Small intestine (tissue), 7 donors: ENCODE measurements around the gene PARD6B. TPM values are rescaled to one million over a fixed set of nuclear protein-coding genes. Genes with fewer than 3 reads are reported as not detected.
"Not testable (repeated sequence)": the region's sequence is repeated elsewhere in the genome, so short reads cannot be mapped to it uniquely, and the experiment has no call there.

ENCODE experiments used
- DNase-seq, 2 donors: peaks; one replicate each; pipeline versions ENCODE4 v3.0.0 to v3.0.0-alpha.2; 2013
- FAIRE-seq: peaks from 2 replicates; lab custom pipeline; 2012; peaks lifted over from hg19 to GRCh38; lab: Jason Lieb, UNC
- H3K27ac ChIP-seq, 3 donors: one replicate each; pipeline ENCODE4 v1.5.1; 2013; ENCODE audit warnings: low read length in 2 of 3, mild to moderate bottlenecking in 2 of 3, control low read depth in 1 of 3, inconsistent platforms in 1 of 3, low read depth in 1 of 3, moderate library complexity in 1 of 3
- H3K27me3 ChIP-seq, 3 donors: one replicate each; pipeline ENCODE4 v1.6.1; 2013; ENCODE audit warnings: low read length in 3 of 3, inconsistent platforms in 1 of 3; ENCODE audit not compliant: control insufficient read depth in 3 of 3, insufficient read depth in 3 of 3
- H3K36me3 ChIP-seq, 3 donors: one replicate each; pipeline ENCODE4 v1.6.1; 2013; ENCODE audit warnings: low read length in 3 of 3, inconsistent platforms in 1 of 3, low read depth in 1 of 3, mild to moderate bottlenecking in 1 of 3, moderate library complexity in 1 of 3; ENCODE audit not compliant: control insufficient read depth in 3 of 3, insufficient read depth in 2 of 3
- H3K4me1 ChIP-seq, 3 donors: one replicate each; pipeline ENCODE4 v1.6.1; 2013; ENCODE audit warnings: low read length in 2 of 3, inconsistent platforms in 1 of 3, low read depth in 1 of 3, mild to moderate bottlenecking in 1 of 3, moderate library complexity in 1 of 3; ENCODE audit not compliant: control insufficient read depth in 3 of 3, insufficient read depth in 2 of 3
- H3K4me3 ChIP-seq, 3 donors: one replicate each; pipeline ENCODE4 v1.5.1; 2013; ENCODE audit warnings: low read length in 3 of 3, control low read depth in 1 of 3, inconsistent platforms in 1 of 3, low read depth in 1 of 3, mild to moderate bottlenecking in 1 of 3, moderate library complexity in 1 of 3
- H3K9me3 ChIP-seq, 2 donors: one replicate each; pipeline ENCODE4 v1.6.1; 2013; ENCODE audit warnings: low read depth in 1 of 2, low read length in 1 of 2; ENCODE audit not compliant: control insufficient read depth in 2 of 2, insufficient read depth in 1 of 2
- WGBS, 3 donors: extraction: QIAGEN DNeasy Blood & Tissue Kit; methylation state at CpG; one replicate each; pipeline ENCODE4 v1.1.7; 2013; 5-methylcytosine and 5-hydroxymethylcytosine counted together
- polyA plus RNA-seq, 4 donors: library from polyadenylated mRNA; stranded (reverse) in 3 of 4; unstranded in 1 of 4; fragments of 200-250 nt in 3 of 4; fragments of 120-200 nt in 1 of 4; gene quantifications; one replicate each; pipeline versions ENCODE4 v1.2.1 to v1.2.3, GENCODE V29; 2013
- donor health status: healthy with polysubstance abuse.
- donor health status: control.
- donor health status: control.
- donor health status: Bipolar disorder and iron deficiency.
- donor health status: healthy.

The PARD6B gene
- polyA plus RNA-seq, 4 donors: 2.4 to 14.3 (median 9.0) TPM

DNA sequence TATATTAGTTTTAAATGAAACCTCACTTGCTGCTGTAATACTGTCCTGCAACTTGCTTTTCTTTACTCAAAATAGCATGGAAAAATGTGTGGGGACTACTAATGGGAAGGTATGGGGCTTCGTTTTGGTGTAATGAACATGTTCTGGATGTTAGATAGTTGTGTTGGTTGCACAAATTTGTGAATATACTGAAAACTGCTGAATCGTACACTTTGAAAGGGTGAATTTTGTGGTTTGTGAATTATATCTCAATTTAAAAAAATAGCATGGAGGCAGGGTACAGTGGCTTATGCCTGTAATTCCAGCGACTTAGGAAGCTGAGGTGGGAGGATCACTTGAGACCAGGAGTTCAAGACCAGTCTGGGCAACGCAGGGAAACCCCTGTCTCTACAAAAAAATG, 65.8 kb downstream of the PARD6B start:
- H3K27me3 ChIP-seq: no peaks in the 10 kb centered on the region
- H3K27ac ChIP-seq: no peak overlapping the region
- H3K9me3 ChIP-seq: no peaks in the 10 kb centered on the region
- no peak overlapping the region for H3K4me3 ChIP-seq
- no peaks in the 10 kb centered on the region for H3K36me3 ChIP-seq
- peaks cover 0 to 6% (median 3%) of the 10 kb centered on the region in 3 donors for H3K4me1 ChIP-seq
- DNase-seq: no peak
- no peak for FAIRE-seq
- 92 to 93% (median 93%) methylated on average over 4 of the region's 4 CpGs for WGBS, 3 donors

DNA sequence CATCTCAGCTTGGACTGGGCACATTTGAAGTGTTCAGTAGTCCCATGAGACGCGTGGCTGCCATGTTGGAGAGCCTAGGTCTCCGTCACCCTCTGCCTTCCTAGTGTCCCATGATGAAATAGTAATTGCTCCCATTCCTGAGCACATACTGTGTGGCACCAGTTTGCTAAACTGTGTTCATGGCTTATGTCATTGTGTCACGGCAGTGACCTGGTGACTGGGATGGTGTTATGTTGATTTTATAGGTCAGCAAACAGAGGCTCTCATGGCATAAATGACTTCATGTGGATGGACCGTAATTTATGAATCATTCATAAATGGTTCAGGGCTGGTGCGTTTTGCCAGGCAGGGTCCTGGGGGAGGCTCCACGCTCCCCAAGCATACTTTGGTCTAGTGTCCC, 67.3 kb downstream of the PARD6B start:
- Histone ChIP-seq H3K4me1 (peaks cover 0 to 6% (median 3%) of the 10 kb centered on the region in 3 donors), H3K27me3 (no peaks in the 10 kb centered on the region), H3K27ac (no peak overlapping the region), H3K4me3 (no peak overlapping the region), H3K36me3 (no peaks in the 10 kb centered on the region), H3K9me3 (no peaks in the 10 kb centered on the region)
- FAIRE-seq (no peak), DNase-seq (no peak)
- WGBS, 3 donors: 84 to 93% (median 86%) methylated on average over 7 of the region's 7 CpGs

DNA sequence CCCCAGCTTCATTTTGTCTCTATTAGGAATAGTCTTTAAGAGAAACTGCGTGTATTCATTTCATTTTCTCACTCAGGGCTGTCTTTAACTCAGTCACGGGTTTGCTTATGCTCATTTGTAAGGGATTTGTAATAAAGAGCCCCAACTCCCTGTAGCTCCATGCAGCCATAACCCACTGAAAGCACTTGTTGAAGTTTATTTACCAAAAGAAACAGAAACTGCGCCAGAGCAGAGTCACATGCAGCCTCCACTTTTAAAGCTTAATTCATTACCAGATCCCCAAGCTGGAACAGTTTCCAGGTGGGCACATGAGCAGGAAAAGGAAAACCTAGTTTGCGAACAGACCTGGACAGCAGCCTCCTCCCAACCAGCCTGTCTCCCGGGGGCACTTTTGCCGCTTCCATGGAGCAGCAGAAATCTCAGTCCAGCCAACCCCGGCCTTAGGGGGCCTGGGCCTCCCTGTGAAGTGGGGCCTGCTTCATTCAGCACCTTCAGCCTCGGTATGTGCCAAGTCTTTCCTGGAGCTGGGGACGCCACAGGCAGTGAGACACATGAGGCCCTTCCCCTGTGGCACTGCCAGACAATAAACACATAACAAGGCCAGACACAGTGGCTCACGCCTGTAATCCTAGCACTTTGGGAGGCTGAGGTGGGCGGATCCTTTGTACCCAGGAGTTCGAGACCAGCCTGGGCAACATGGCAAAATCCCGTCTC, 68.0 kb downstream of the PARD6B start:
- no peak for FAIRE-seq
- 79 to 88% (median 83%) methylated on average over 13 of the region's 13 CpGs for WGBS, 3 donors

DNA sequence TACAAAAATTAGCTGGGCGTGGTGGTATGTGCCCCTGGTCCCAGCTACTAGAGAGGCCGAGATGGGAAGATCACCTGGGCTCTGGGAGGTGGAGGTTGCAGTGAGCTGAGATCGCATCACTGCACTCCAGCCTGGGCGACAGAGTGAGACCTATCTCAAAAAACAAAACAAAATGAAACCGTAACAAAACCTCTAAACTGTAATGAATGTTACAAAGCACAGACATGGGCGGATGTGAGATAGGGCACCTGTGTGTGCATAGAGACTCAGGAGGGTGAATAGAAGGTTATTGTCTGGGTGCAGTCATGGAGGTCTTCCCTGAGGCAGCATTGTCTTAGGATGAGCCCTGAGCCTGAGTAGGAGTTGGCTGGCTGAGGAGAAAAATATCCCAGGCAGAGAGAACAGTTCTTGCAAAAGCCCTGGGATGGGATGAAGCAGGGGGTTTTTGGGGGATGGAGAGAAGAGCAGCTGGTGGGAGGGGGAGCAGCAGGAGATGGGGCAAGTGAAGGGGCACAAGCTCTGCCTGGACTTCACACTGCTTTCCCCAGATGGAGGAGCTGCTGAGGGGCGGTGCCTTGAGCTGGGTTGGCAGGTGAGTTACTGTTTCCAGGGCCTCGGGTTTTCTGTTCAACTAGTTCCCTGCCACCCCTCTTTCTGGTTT, 68.6 kb downstream of the PARD6B start:
- Histone ChIP-seq H3K36me3 (no peaks in the 10 kb centered on the region), H3K9me3 (no peaks in the 10 kb centered on the region), H3K27me3 (no peaks in the 10 kb centered on the region), H3K4me1 (no peaks in the 10 kb centered on the region), H3K4me3 (no peak overlapping the region), H3K27ac (no peak overlapping the region)
- 83 to 87% (median 85%) methylated on average over 8 of the region's 8 CpGs for WGBS, 3 donors
- DNase-seq: no peak
- no peak for FAIRE-seq

More for the DNA sequence above, 68.0 kb downstream of the PARD6B start:
- Histone ChIP-seq H3K4me1 (peaks cover 0 to 2% (median 2%) of the 10 kb centered on the region in 3 donors), H3K36me3 (no peaks in the 10 kb centered on the region), H3K4me3 (no peak overlapping the region), H3K27me3 (no peaks in the 10 kb centered on the region), H3K27ac (no peak overlapping the region), H3K9me3 (no peaks in the 10 kb centered on the region)
- DNase-seq: no peak

DNA sequence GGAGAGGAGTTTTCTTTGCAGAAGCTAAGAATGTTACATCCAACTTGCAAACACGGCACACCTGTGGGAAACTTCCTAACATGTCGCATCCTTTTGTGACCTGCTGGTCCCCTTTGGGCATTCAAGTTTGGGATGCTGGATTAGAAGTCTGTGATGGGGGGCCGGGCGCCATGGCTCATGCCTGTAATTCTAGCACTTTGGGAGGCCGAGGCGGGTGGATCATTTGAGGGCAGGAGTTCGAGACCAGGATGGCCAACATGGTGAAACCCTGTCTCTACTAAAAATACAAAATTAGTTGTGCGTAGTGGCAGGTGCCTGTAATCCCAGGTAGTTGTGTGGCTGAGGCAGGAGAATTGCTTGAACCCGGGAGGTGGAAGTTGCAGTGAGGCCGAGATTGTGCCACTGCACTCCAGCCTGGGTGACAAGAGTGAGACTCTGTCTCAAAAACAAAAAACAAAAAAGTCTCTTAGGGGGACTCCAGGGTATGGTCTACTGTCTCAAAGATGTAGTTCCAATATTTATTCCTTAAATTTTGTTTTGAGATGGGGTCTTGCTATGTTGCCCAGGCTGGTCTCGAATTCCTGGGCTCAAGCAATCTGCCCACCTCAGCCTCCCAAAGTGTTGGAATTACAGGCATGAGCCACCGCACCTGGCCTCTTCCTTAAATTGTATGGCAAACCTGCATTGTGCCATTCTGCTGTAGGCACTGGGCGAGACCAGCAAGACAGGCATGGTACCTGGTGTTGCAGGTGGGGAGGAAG, 69.8 kb downstream of the PARD6B start:
- not testable (repeated sequence) for DNase-seq, FAIRE-seq, H3K27me3 ChIP-seq, H3K27ac ChIP-seq, H3K4me3 ChIP-seq, H3K9me3 ChIP-seq, H3K4me1 ChIP-seq, H3K36me3 ChIP-seq
- 92 to 95% (median 93%) methylated on average over 13 of the region's 13 CpGs for WGBS, 3 donors

DNA sequence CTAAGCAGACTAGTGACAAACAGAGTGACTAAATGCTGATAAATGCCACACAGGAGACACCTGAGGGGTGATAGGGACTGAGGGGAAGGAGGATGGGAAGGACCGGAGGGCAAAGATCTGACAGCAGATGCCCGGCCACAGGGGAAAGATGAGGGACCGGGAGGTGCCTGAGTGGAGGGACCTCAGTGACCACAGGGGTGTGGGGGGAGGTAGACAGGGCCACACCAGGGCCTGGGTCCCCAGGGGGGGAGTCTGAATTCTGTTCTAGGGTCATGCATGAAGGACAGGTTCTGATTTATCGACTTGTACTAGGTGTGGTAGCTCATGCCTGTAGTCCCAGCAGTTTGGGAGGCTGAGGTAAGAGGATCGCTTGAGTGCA, 70.4 kb downstream of the PARD6B start:
- H3K27me3 ChIP-seq: no peaks in the 10 kb centered on the region
- H3K4me1 ChIP-seq: no peaks in the 10 kb centered on the region
- no peak for FAIRE-seq
- no peak for DNase-seq
- WGBS, 3 donors: 81 to 85% (median 82%) methylated on average over 5 of the region's 5 CpGs
- no peaks in the 10 kb centered on the region for H3K36me3 ChIP-seq
- H3K27ac ChIP-seq: no peak overlapping the region
- H3K9me3 ChIP-seq: no peaks in the 10 kb centered on the region
- no peak overlapping the region for H3K4me3 ChIP-seq

DNA sequence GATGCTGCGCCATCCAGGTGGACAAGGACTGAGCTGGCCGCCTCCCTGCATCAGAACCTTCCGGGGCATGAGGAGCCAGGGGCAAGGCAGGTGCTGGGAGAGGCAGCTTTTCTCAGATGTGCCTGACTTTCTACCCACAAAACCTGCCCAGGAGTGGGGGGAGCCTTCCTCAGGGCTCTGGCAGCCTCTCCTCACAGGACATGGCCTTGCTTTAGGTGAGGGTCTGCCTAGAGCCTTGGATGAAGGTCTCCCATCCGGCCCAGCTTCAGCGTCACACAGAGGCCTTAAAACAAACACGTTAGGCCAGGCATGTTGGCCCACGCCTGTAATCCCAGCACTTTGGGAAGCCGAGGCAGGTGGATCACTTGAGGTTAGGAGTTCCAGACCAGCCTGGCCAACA, 70.9 kb downstream of the PARD6B start:
- Histone ChIP-seq H3K4me3 (no peak overlapping the region), H3K36me3 (no peaks in the 10 kb centered on the region), H3K4me1 (no peaks in the 10 kb centered on the region), H3K27ac (no peak overlapping the region), H3K9me3 (no peaks in the 10 kb centered on the region), H3K27me3 (no peaks in the 10 kb centered on the region)
- no peak for DNase-seq
- 90 to 95% (median 93%) methylated on average over 8 of the region's 8 CpGs for WGBS, 3 donors
- FAIRE-seq: no peak

DNA sequence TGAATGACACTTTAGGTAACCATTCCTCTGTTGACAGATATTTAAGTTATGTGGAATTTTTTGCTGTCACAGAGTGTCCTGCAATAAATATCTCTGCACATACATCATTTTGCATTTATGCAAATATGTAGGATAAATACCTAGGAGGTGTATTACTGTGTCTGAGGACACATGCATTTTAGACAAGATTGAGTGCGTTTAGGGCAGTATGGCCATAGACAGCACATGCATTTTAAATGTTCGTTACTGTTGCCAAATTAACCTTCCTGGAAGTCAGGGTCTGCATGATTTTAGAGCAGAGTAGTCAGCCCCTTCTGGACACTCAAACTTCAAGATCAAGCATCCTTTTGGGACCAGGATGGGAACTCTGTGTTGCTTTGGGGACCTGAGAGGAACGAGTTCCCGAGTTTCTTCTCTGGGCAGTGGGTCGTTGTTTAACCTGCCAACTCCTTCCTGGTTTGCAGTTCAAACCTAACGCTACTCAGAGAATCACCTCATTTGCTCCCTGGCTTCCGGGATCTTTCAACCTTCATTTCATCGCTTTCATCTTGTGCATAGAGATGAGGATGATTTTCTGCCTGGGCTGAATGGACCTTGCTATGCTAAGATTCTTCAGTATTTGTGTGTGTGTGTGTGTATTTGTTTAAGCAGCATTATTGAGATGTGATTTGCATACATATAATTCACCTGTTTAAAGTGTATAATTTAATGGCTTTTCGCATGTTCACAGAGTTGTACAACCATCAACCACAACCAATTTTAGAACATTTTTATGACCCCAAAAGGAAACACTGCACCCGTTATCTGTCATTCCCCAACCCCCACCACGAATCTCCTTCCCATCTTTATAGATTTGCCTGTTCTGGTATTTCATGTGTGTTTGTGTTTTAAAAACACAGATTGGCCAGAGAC, 73.3 kb downstream of the PARD6B start:
- no peak for FAIRE-seq

More for the DNA sequence above, 73.3 kb downstream of the PARD6B start:
- Histone ChIP-seq H3K9me3 (no peaks in the 10 kb centered on the region), H3K36me3 (no peaks in the 10 kb centered on the region), H3K4me1 (no peaks in the 10 kb centered on the region), H3K4me3 (no peak overlapping the region), H3K27ac (peak overlapping the region in 2 of 3 donors; percentile 35 to 38), H3K27me3 (no peaks in the 10 kb centered on the region)
- 36 to 51% (median 43%) methylated on average over 11 of the region's 11 CpGs for WGBS, 3 donors
- peak in 1 of 2 donors; percentile 33 for DNase-seq
